GM23248 (cell line): Measurements from ENCODE around the gene LRRC37A3.
"Not testable (repeated sequence)": the region's sequence is repeated elsewhere in the genome, so short reads cannot be mapped to it uniquely, and the experiment has no call there.

ENCODE experiments used
- EZH2 ChIP-seq: fragments of 200-600 bp; sonication (generic); IDR thresholded peaks from 2 replicates; pipeline ENCODE4 v1.6.1; 2018; ENCODE audit warnings: antibody characterized with exemption, mild to moderate bottlenecking; ENCODE audit not compliant: insufficient read depth, poor library complexity, severe bottlenecking
- EZH2phosphoT487 ChIP-seq: fragments of 200-600 bp; sonication (generic); IDR thresholded peaks from 2 replicates; pipeline ENCODE4 v1.6.1; 2018; ENCODE audit warnings: antibody characterized with exemption, moderate library complexity, mild to moderate bottlenecking, low read depth; ENCODE audit not compliant: insufficient read depth

DNA sequence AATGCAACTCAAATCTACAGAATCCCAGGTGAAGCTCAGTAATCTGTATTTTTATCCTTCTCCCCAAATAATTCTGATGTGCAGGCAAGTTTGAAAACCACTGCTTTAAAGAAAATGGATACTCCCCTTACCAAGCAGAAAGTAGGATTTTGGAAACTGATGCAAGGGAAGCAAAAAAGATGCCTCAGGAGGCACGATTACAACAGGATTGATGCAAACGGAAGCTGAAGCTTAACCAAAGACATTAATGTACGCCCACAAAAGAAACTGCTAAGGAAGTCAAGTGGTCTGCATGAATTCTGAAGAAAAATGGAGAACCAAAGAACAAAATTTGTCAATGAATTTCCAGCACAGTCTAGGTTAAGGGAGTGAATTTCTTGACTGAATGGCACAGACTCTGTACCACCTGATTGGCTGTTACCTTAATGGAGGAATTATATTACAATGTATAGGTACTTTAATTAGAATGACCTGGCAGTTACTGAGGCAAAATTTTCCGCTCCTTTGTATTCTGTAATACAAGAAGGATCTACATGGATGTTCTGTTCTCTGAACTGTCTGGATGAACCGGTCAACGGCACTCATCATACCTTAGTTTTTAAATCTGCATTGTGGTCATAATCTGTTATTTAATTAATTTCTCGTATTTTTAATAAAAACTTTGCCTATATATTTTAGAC, 9.6 kb downstream of the LRRC37A3 start:
- not testable (repeated sequence) for TF ChIP-seq EZH2, EZH2phosphoT487
